Tibial artery (tissue), 4 donors: ENCODE results near the gene NLGN1.
A peak's percentile ranks its signal among the peaks of the same experiment; 100 is the strongest.

ENCODE experiments used
- DNase-seq, 2 donors: peaks; one replicate each; pipeline ENCODE4 v3.0.0-alpha.2; 2019
- H3K27ac ChIP-seq, 2 donors: fragments of 200-600 bp; sonication (generic) in 1 of 2; 1 replicate in 1 of 2; 2 replicates in 1 of 2; pipeline ENCODE4 v1.5.1; 2018 to 2019; ENCODE audit warnings: mild to moderate bottlenecking in 1 of 2
- H3K27me3 ChIP-seq, 2 donors: fragments of 200-600 bp; sonication (generic) in 1 of 2; one replicate each; pipeline versions ENCODE4 v1.5.1 to v1.6.0; 2016 to 2019
- H3K36me3 ChIP-seq, 3 donors: fragments of 200-600 bp; sonication (generic) in 2 of 3; one replicate each; pipeline ENCODE4 v1.5.1; 2016 to 2019; ENCODE audit warnings: mild to moderate bottlenecking in 2 of 3
- H3K4me1 ChIP-seq, 4 donors: fragments of 200-600 bp; sonication (generic) in 2 of 4; 1 replicate in 3 of 4; 2 replicates in 1 of 4; pipeline ENCODE4 v1.5.1; 2016 to 2019
- H3K4me3 ChIP-seq, 2 donors: fragments of 200-600 bp; sonication (generic) in 1 of 2; 1 replicate in 1 of 2; 2 replicates in 1 of 2; pipeline ENCODE4 v1.5.1; 2018 to 2019; ENCODE audit warnings: mild to moderate bottlenecking in 2 of 2
- H3K9me3 ChIP-seq, 3 donors: fragments of 200-600 bp; sonication (generic) in 1 of 3; one replicate each; pipeline ENCODE4 v1.5.1; 2016 to 2019
- intact Hi-C: fragments of 100-400 bp; cut with DNase I; formaldehyde crosslinking; loops from one replicate; pipeline ENCODE4 v1.15.0; 2023; ENCODE audit warnings: low total_unique reads
- TF ChIP-seq, protein P1 (sequence below), 2 experiments: fragments of 200-600 bp in 1 of 2; fragments of 450-650 bp in 1 of 2; IDR thresholded peaks; one replicate each; pipeline ENCODE4 v1.5.1; 2017 to 2019; ENCODE audit warnings: antibody characterized with exemption in 2 of 2, mild to moderate bottlenecking in 1 of 2, moderate library complexity in 1 of 2

The NLGN1 gene

DNA sequence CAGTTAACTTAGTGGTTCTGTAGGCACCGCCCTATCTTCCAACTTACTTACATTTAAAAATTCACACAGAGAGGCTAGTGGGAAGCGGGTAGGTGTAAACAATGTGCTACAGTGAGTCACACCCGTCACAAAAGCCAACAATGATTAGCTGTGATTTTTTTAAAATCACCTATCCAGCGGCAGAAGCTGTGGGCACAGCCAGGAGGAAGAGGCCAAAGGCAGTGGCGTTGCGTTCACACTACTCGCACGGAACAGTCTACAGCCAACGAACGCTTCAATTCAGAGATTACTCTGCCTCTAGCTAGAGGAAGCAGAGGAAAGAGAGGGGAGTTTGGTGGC is 2.5 kb upstream of the NLGN1 start:
- Histone ChIP-seq H3K36me3 (no peaks in the 10 kb centered on the region), H3K4me1 (peaks cover 0 to 19% (median 4%) of the 10 kb centered on the region in 4 donors), H3K27me3 (no peaks in the 10 kb centered on the region), H3K9me3 (no peaks in the 10 kb centered on the region), H3K4me3 (peak overlapping the region; percentile 88 to 89), H3K27ac (peak overlapping the region; percentile 92 to 96)
- intact Hi-C loops = no loop called here
- TF ChIP-seq, protein P1, sequence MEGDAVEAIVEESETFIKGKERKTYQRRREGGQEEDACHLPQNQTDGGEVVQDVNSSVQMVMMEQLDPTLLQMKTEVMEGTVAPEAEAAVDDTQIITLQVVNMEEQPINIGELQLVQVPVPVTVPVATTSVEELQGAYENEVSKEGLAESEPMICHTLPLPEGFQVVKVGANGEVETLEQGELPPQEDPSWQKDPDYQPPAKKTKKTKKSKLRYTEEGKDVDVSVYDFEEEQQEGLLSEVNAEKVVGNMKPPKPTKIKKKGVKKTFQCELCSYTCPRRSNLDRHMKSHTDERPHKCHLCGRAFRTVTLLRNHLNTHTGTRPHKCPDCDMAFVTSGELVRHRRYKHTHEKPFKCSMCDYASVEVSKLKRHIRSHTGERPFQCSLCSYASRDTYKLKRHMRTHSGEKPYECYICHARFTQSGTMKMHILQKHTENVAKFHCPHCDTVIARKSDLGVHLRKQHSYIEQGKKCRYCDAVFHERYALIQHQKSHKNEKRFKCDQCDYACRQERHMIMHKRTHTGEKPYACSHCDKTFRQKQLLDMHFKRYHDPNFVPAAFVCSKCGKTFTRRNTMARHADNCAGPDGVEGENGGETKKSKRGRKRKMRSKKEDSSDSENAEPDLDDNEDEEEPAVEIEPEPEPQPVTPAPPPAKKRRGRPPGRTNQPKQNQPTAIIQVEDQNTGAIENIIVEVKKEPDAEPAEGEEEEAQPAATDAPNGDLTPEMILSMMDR (IDR thresholded peaks at IDR 0.05) = no peak
- DNase-seq = no peak

DNA sequence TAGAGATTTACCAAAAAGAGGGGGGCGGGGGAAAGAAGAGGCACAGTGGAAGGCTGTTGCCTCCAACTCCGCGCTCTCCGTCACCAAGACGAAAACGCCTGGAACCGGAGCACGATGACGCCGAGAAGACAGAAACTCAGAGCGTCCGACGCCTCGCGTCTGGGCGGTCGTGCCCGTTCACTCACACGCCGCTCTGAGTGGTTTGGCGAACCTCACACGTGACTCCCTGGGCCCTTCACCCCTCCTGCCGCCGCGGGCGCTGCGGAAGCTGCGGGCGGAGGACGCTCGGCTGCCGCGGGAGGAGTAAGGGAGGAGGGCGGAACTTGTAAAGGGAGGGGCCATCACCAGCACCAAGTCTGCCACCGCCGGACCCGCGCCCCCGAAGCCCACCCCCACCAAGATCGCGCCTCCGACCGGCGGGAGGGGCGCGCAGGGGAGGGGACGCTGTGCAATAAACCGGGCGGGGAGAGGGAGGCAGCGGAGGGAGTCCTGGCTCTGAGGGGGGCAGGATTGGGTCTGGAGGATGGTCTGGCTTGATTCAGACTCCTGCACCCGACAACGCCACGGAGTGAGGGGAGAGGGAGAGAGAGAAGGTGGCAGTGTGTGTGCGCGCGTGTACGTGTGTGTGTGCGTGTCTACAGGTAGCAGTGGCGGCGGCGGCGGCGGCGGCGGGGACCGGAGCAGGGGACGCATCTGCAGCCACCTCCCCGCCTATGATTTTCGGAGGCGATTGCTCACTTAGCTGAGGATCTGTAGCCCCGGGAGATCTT is 1.9 kb upstream of the NLGN1 start:
- intact Hi-C loops = no loop called here
- H3K36me3 ChIP-seq = no peaks in the 10 kb centered on the region
- H3K4me1 ChIP-seq = peaks cover 0 to 19% (median 4%) of the 10 kb centered on the region in 4 donors
- H3K27me3 ChIP-seq = no peaks in the 10 kb centered on the region
- TF ChIP-seq, protein P1 (IDR thresholded peaks at IDR 0.05) = peak in 1 of 2 experiments; percentile 24
- peak; percentile 90 to 95 for DNase-seq
- H3K9me3 ChIP-seq = no peaks in the 10 kb centered on the region
- H3K27ac ChIP-seq = peak overlapping the region; percentile 92 to 96
- H3K4me3 ChIP-seq = peak overlapping the region; percentile 88 to 89

DNA sequence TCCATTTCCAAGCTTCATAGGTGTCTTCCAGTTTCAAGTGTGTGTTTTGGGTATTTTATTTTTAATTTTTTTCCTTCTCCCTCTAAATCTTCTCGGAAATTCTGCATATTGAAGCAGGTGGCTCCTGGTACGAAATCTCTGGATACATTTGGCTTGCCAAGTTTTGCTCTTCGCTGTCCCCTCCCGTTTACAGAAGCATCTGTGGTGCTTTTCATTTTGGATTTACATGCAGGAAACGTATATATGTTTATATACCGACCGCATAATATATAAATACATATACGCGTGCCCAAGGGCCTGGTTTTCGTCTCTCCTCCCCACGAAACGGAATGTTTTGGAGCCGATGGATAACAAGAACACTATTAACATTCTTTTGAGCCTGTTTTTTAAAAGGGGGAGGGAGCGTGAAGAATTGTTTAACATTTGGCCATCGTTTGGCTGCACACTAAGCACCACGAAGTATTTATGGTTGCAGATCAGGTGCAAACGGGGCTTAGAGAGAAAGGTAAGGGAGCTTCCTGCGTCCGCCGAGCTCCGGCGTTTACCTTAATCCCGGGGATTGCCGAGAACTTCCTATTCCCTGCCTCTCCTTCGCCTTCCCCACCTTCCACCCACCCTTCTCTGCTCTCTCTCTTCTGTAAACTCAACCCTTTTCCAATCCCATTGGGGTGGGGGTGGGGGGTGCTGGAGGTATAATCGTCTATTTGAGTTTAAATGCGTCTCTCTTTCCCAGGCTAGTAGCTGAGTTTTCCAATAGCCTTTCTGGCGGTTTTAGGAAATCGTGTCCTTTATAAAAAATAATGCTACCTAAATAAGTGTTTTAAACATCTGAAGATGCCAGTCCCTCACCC is 1.1 kb upstream of the NLGN1 start:
- Histone ChIP-seq H3K27me3 (no peaks in the 10 kb centered on the region), H3K9me3 (no peaks in the 10 kb centered on the region), H3K27ac (peak overlapping the region; percentile 92 to 96)

DNA sequence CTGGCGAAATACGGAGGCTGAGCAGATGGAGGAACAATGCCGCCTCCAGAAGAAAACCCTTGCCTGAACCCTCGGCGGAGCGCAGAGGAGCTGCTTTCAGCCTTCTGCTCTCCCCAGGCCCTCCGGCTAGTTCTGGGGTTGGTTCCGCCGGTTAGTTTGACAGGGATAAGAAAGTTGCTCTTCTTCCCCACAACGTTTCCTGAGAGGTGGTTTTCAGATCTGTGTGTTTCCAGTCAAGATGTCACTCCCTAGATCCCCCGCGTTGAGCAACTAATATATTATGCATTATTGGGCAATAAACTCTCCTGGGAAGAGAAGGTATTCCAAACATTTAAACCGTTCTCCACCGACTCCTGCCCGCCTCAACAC is 551 bp downstream of the NLGN1 start:
- DNase-seq = peak in 1 of 2 donors; percentile 24
- Histone ChIP-seq H3K9me3 (no peaks in the 10 kb centered on the region), H3K36me3 (no peaks in the 10 kb centered on the region), H3K4me1 (peaks cover 0 to 19% (median 4%) of the 10 kb centered on the region in 4 donors), H3K27me3 (no peaks in the 10 kb centered on the region), H3K27ac (peak overlapping the region; percentile 92 to 96), H3K4me3 (peak overlapping the region; percentile 88 to 89)
- TF ChIP-seq, protein P1 (IDR thresholded peaks at IDR 0.05) = no peak
- intact Hi-C loops = no loop called here

More for the DNA sequence above, 1.1 kb upstream of the NLGN1 start:
- H3K4me3 ChIP-seq = peak overlapping the region; percentile 88 to 89
- TF ChIP-seq, protein P1 (IDR thresholded peaks at IDR 0.05) = no peak
- intact Hi-C loops = no loop called here
- H3K36me3 ChIP-seq = no peaks in the 10 kb centered on the region
- no peak for DNase-seq
- H3K4me1 ChIP-seq = peaks cover 0 to 19% (median 4%) of the 10 kb centered on the region in 4 donors

DNA sequence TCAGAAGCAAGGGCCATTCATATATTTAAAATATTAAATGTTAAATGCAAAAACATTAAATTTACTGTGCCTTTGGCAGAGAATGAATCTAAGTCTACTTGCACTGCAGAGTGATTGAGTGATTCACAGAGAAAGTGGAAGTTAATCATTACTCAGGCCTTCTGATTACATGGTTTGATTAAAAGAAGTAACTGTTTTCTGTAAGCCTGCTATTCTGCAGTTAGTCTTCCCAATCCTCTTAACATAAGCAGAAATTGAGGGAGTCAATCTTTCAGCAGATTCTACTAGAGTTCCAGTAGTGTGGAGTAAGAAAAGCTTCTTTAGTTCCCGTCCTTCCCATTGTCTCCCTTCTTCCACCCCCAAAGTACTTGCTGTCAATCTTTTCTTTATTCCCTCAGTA is 1.5 kb downstream of the NLGN1 start:
- Histone ChIP-seq H3K36me3 (no peaks in the 10 kb centered on the region), H3K9me3 (no peaks in the 10 kb centered on the region), H3K4me3 (no peak overlapping the region), H3K4me1 (peaks cover 0 to 19% (median 4%) of the 10 kb centered on the region in 4 donors), H3K27ac (peak overlapping the region in 1 of 2 donors; percentile 96), H3K27me3 (no peaks in the 10 kb centered on the region)
- no peak for DNase-seq
- intact Hi-C loops = no loop called here
- TF ChIP-seq, protein P1 (IDR thresholded peaks at IDR 0.05) = no peak
